ENCODE results near the gene MAP7. TPM values are rescaled to one million over a fixed set of nuclear protein-coding genes. Genes with fewer than 3 reads are reported as not detected.

The MAP7 gene
- total and polyA plus RNA-seq, 2 of the 13 experiments (the other 11 are each of a cell fraction or from before 2014, with no cell fraction given): 0.04 TPM; not detected in 1

DNA sequence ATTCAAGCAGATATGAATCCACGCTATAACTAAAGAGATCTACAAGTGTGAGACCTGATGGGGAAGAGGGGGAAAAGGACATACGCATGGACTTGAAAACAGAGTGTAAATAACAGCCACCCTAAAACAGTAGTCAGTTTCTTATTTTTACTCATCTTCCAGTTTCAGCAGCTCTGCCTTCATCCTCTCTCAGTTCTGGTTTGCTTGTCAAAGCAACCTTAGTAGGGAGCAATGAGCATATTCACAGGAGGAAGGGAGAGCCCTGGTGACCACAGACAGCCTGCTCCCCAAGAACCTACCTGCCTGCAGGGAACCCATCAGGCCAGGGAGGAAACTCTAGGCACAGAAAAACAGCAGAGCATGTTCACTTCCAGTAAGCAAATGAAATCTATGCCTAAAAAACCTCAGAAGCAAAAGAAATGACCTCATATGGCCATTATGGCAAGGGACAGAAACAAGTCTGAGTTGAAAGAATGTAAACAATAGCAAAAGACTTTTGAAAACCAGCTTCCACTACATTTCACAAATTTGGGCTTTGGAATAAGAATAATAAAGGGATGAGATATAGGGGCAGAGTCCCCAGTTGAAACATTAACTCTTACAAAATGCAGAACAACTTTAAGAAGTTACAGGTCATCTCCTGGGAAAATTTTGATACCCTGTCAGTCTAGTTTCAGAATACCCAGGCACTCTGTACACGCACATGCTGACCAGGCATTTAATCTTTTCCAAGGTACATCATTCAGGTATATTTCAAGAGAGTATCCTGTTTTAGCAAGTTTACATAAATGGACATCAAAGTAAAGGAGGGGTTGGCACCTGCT, 139.8 kb downstream of the MAP7 start:
- H3K27me3 ChIP-seq (ENCODE audit: control insufficient read depth in 1 of 2, insufficient read depth in 2 of 2, low read length in 2 of 2): no peaks in the 10 kb centered on the region
- H3K9me3 ChIP-seq (ENCODE audit: low read length): no peaks in the 10 kb centered on the region
- no TSS peak for BruUV-seq (replicated peaks)
- no peaks in the 10 kb centered on the region for H3K79me2 ChIP-seq (ENCODE audit: insufficient read depth, low read length)
- H3K4me1 ChIP-seq (ENCODE audit: insufficient read depth, low read length): no peaks in the 10 kb centered on the region
- TF ChIP-seq ZNF563 (CRISPR knock-in tag; IDR thresholded peaks at IDR 0.05) (no peak), MAFK (conservative IDR thresholded peaks at IDR 0.05 in 1 of 2, IDR thresholded peaks at IDR 0.05 in 1 of 2; ENCODE audit: low read length in 2 of 2) (peak; percentile 15 to 57; a peak in 2 of 4 replicates), MAFF (IDR thresholded peaks at IDR 0.05; ENCODE audit: low read depth, low read length) (peak; percentile 31; the same call in 1 of the 2 replicates)
- no peak overlapping the region for H3K4me2 ChIP-seq (ENCODE audit: low read depth, low read length)
- ChIA-PET CTCF (ENCODE audit: low intra/inter-chr PET ratio, low total read pairs) (no interaction called here), POLR2A (no interaction called here)
- no peaks in the 10 kb centered on the region for H4K20me1 ChIP-seq (ENCODE audit: insufficient read depth, low read length)
- no peak for DNase-seq (ENCODE audit: low spot score)
- H3K36me3 ChIP-seq (replicated peaks in 1 of 2; ENCODE audit: control insufficient read depth in 1 of 2, insufficient read depth in 2 of 2, low read length in 2 of 2): no peaks in the 10 kb centered on the region
- no peak overlapping the region for H3K27ac ChIP-seq (ENCODE audit: extremely low read length, insufficient read depth, low read length)
- no peak for FAIRE-seq
- 33% methylated on average over 3 of the region's 3 CpGs for WGBS (ENCODE audit: low lambda C conversion rate)
- intact Hi-C loops (cut with micrococcal nuclease; ENCODE audit: unreplicated experiment): no loop called here
- H2AFZ ChIP-seq (ENCODE audit: low read length): no peak overlapping the region
- in situ Hi-C loops (cut with HindIII; ENCODE audit: extremely low pct_ligation_motif_present, low pct_unique_long_range_greater_than_20kb): no loop called here
- no peak overlapping the region for H3K9ac ChIP-seq (ENCODE audit: insufficient read depth, low read depth, low read length)
- ATAC-seq: no peak
- no peak overlapping the region for H3K4me3 ChIP-seq (replicated peaks in 1 of 3; ENCODE audit: insufficient read depth in 1 of 3, low read depth in 2 of 3, low read length in 3 of 3)

GRCh38 chr6:136409597-136409996, 140.6 kb downstream of the MAP7 start:
- H3K4me3 ChIP-seq (replicated peaks in 1 of 3; ENCODE audit: insufficient read depth in 1 of 3, low read depth in 2 of 3, low read length in 3 of 3): no peak overlapping the region
- H4K20me1 ChIP-seq (ENCODE audit: insufficient read depth, low read length): no peaks in the 10 kb centered on the region
- in situ Hi-C loops (cut with HindIII; ENCODE audit: extremely low pct_ligation_motif_present, low pct_unique_long_range_greater_than_20kb) (no loop called here), intact Hi-C loops (cut with micrococcal nuclease; ENCODE audit: unreplicated experiment) (no loop called here)
- H3K36me3 ChIP-seq (replicated peaks in 1 of 2; ENCODE audit: control insufficient read depth in 1 of 2, insufficient read depth in 2 of 2, low read length in 2 of 2): no peaks in the 10 kb centered on the region
- ChIA-PET POLR2A (no interaction called here), CTCF (ENCODE audit: low intra/inter-chr PET ratio, low total read pairs) (no interaction called here)
- FAIRE-seq (no peak), ATAC-seq (no peak), DNase-seq (ENCODE audit: low spot score) (no peak)
- TF ChIP-seq ZNF468 (CRISPR knock-in tag; IDR thresholded peaks at IDR 0.05): no peak
- H3K27ac ChIP-seq (ENCODE audit: extremely low read length, insufficient read depth, low read length): no peak overlapping the region
- no TSS peak for BruUV-seq (replicated peaks)
- 70% methylated on average over 1 of the region's 1 CpG for WGBS (ENCODE audit: low lambda C conversion rate)
- H3K9me3 ChIP-seq (ENCODE audit: low read length): no peaks in the 10 kb centered on the region
- no peak overlapping the region for H3K4me2 ChIP-seq (ENCODE audit: low read depth, low read length)
- H3K79me2 ChIP-seq (ENCODE audit: insufficient read depth, low read length): no peaks in the 10 kb centered on the region
- no peak overlapping the region for H2AFZ ChIP-seq (ENCODE audit: low read length)
- H3K4me1 ChIP-seq (ENCODE audit: insufficient read depth, low read length): no peaks in the 10 kb centered on the region
- H3K27me3 ChIP-seq (ENCODE audit: control insufficient read depth in 1 of 2, insufficient read depth in 2 of 2, low read length in 2 of 2): no peaks in the 10 kb centered on the region
- no peak overlapping the region for H3K9ac ChIP-seq (ENCODE audit: insufficient read depth, low read depth, low read length)

All from HepG2 (cell line).